ENCODE measurements around the gene TMEM72.

Gene TMEM72

GRCh38 chr10:44921061-44921460 is 9.9 kb downstream of the TMEM72 start:
- no peak for DNase-seq

- no peak for DNase-seq
Measured at GRCh38 chr10:44921506-44921905, 10.4 kb downstream of the TMEM72 start.

- DNase-seq, result no peak
Measured at GRCh38 chr10:44922021-44922420, 10.9 kb downstream of the TMEM72 start.

GRCh38 chr10:44922796-44923545 is 11.8 kb downstream of the TMEM72 start:
- no peak for DNase-seq

- no peak for DNase-seq
Measured at GRCh38 chr10:44923611-44924010, 12.5 kb downstream of the TMEM72 start.

GRCh38 chr10:44924261-44925040 is 13.3 kb downstream of the TMEM72 start:
- DNase-seq, result no peak

- DNase-seq, result peak; percentile 62
Measured at GRCh38 chr10:44925224-44925623, 14.1 kb downstream of the TMEM72 start.

GRCh38 chr10:44925811-44926750 is 14.9 kb downstream of the TMEM72 start:
- peak; percentile 10 for DNase-seq

GRCh38 chr10:44926751-44927351 is 15.7 kb downstream of the TMEM72 start:
- DNase-seq, result no peak

- no peak for DNase-seq
Measured at GRCh38 chr10:44927352-44927751, 16.2 kb downstream of the TMEM72 start.

GRCh38 chr10:44928462-44928861 is 17.3 kb downstream of the TMEM72 start:
- no peak for DNase-seq

GRCh38 chr10:44929356-44930255 is 18.5 kb downstream of the TMEM72 start:
- no peak for DNase-seq

GRCh38 chr10:44930904-44931620 is 19.9 kb downstream of the TMEM72 start:
- DNase-seq, result no peak

- no peak for DNase-seq
Measured at GRCh38 chr10:44931621-44932516, 20.7 kb downstream of the TMEM72 start.

- DNase-seq, result peak; percentile 88
Measured at GRCh38 chr10:44932517-44933450, 21.6 kb downstream of the TMEM72 start.

- DNase-seq, result no peak
Measured at GRCh38 chr10:44933451-44934321, 22.5 kb downstream of the TMEM72 start.

- no peak for DNase-seq
Measured at GRCh38 chr10:44934416-44935200, 23.5 kb downstream of the TMEM72 start.

Data from right hindlimb (tissue), 1 donor.